Measurements from ENCODE around the gene MST1R.

The MST1R gene

GRCh38 chr3:49873623-49874022, 30.1 kb downstream of the MST1R start:
- DNase-seq, result no peak

DNA sequence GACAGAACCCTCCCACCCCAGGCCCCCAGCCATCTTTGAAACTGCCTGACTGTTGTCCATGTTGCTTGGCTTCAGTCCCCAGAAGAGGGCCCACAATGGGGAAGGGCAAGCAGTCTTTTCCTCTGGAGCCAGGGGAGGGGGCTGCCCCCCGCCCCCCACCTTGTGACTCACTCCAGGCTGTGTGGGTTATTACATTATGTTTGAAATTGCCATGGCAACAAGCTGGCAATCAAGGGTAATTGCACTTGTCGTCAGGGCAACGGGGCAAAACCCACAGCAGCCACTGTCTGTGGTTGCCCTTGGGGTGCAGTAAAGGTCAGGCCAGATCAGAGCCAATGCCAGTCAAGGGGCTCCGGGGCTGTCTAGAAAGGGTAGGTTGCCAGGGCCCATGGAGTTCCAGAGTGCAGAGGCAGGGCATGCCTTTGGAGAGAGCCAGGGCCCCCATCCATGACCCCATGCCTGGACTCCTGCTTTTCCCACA, 30.8 kb downstream of the MST1R start:
- DNase-seq, result no peak

GRCh38 chr3:49871531-49872153, 32.0 kb downstream of the MST1R start:
- DNase-seq, result no peak

DNA sequence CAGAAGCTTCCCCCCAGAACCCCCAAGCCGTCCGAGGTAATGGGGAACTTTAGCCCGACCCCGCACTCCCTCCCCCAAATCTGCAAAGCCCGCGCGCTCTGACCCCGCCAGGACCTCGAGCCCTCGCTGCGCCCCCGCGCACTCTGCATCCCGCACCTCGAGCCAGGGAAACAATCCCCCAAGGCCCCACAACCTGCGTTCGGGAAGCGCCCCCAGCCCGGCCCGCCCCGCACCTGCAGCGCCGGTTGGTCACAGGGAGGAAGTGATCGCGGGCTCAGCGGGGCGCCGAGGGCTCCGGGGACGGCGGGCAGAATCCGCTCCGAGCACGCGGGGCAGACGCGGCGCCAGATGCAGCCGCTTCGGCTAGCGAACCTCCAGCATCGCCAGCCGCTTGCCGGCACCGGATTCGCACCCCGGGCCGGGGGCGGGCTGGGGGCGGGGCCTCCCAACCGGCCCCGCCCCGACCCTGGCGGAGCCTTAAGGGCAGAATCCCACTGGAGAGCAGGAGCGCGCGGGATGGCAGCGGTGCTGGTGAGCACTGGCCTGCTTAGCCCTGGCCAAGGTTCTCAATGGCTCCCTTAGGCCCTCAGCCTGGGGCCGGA, 34.0 kb downstream of the MST1R start, which contains the start of gene CAMKV:
TSS of gene CAMKV (minus strand) at position 382 of the 602 bp plus-strand sequence. CDS start 7,518 bp downstream, outside the sequence.
- DNase-seq, result no peak

GRCh38 chr3:49868862-49869466, 34.7 kb downstream of the MST1R start:
- DNase-seq, result no peak

- peak; percentile 38 for DNase-seq
These were observed 35.8 kb downstream of the MST1R start for GRCh38 chr3:49867871-49868321.

DNA sequence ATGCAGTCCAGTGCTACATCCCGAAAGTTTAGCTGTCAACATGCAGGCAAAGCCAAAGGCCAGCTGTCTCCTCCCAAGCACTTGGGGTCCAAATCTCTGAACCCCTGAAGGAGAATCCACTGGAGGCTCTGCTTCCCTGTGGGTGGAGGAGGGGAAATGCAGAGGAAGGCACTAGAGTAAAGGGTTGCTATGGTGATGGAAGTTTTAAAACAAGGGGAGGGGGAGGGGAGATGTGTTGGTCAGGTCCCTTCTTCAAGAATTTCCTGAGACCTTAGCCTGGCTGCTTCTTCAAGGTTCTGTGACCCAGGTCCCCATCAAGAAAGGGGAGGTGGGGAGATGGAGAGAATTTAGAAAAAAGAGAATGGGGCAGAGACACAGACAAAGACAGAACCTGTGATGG, 36.3 kb downstream of the MST1R start:
- DNase-seq, result no peak

- no peak for DNase-seq
These were observed 38.4 kb downstream of the MST1R start for GRCh38 chr3:49865198-49865784.

DNA sequence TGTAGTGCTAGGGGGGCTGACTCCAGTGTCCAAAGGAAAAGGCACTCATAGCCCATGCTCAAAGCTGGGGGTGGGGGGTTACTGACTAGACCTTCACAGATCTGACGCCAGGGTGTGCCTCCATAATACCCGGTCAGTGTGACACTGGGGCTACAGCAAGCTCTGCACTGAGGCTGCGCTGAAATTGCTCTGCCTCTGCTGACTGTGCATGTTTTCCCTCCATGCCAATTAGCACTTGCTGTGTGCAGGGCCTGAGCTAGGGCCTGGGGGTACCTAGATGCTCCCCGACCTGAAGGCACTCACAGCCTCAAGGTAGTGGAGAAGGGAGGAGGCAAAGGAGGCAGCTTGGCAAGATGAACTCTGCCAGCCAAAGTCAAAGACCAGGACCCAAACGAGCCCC, 39.2 kb downstream of the MST1R start:
- no peak for DNase-seq

- no peak for DNase-seq
These were observed 43.9 kb downstream of the MST1R start for GRCh38 chr3:49859576-49860305.

GRCh38 chr3:49856181-49857005, 47.3 kb downstream of the MST1R start, which contains the start of gene TRAIP:
Gene TRAIP, minus strand, starts transcription at chr3:49856564. Its CDS starts 111 bp downstream, at chr3:49856453.
- DNase-seq, result peak; percentile 95

GRCh38 chr3:49855662-49856061, 48.0 kb downstream of the MST1R start:
- no peak for DNase-seq

GRCh38 chr3:49845694-49846093, 58.0 kb downstream of the MST1R start:
- no peak for DNase-seq

DNA sequence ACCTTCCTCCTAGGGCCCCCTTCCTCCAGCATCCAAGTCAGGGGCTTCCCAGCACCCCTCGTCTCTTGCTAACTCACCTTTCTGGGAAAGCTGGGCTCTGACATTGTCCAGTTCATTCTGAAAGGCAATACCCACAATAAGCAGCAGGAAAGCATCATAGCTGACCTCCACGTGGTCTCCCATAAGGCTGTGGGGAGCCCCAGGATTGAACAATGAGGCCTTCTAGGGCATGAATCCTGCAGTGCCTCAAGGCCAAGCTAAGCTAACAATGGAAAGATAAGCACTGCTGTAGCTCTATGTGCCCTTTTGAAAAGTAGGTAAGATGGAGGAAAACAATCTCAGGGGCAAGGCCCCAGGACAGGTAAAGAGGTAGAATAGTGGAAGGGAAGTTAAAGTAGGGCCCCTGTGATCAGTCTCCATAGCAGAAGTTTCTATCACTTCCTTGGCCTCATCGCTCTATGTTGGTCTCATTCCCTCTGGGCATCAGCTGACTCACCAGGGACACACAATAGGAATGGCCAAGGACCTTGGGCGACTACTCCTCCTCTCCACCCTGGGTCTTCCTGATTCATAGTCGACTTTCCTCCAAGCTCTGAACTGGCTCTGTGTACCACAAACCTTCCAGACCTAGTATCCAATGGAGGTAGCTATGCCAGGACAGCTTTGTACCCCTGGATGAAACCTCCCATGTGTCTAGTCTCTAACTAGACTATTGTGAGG, 59.0 kb downstream of the MST1R start:
- no peak for DNase-seq

DNA sequence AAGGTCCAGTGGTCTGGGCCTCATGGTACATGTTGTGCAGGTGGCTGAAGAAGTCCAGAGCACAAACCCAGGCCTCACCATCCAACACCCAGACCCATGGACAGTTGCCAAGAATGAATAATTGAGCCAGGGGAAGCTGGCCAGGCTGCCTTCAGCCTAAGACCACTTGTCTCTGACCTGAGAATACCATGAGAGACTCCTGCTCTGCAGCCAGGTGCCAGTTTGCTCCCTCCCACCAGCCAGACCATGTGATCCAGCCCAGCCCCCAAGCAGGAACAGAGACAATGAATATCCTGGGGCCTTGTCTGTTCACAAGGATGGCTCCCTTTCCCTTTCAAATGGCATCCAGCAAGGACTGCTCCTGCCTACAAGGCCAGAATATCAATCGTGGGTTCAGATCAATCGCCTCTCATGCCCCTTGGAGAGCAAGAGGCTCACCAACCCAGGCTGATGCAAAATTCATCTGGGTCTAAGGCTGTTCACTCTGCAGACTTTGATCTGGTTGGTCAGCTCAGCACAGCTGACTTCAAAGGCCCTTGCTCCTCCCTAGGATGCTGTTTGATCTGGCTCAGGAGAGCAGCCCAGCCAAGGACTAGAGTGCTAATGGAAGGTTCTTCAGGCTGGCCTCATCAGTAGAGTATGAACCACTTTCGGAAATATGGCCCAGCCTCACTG, 60.7 kb downstream of the MST1R start:
- DNase-seq, result no peak

GRCh38 chr3:49841806-49842205, 61.9 kb downstream of the MST1R start:
- DNase-seq, result no peak

DNA sequence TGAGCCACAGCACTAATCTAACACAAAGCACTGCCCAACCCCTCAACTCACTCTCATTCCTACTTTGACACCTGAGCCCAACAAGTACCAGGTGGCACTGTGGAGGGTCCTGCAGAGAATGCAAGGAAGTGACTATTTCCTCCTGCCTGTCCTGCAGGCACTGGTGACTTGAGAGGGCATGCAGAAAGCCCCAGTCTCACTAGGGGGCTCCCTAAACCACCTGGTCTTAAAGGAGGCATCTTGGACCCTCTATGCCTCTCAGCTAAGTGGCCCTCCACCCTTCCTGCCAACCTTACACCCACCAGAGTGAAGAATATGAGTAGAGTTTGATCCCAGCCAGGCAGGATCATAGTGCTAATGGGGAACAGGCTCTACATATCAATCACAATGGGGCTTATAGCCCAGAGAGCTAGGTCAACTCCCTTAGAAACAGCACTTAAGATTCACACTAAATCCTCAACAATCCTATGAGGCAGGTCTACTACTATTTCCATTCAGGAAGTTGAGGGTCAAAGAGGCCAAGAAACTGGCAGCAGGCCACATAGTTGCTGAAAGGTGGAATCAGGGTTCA, 62.5 kb downstream of the MST1R start:
- DNase-seq, result no peak

GRCh38 chr3:49840388-49840787, 63.3 kb downstream of the MST1R start:
- DNase-seq, result peak; percentile 74

- DNase-seq, result peak; percentile 84
These were observed 64.4 kb downstream of the MST1R start for GRCh38 chr3:49839193-49839809.

All from right hindlimb (tissue), 1 donor.